ENCODE measurements around the gene FMNL3.
A peak's percentile ranks its signal among the peaks of the same experiment; 100 is the strongest.

Gene FMNL3

GRCh38 chr12:49627752-49628360, 79.3 kb downstream of the FMNL3 start:
- TF ChIP-seq, protein P1, sequence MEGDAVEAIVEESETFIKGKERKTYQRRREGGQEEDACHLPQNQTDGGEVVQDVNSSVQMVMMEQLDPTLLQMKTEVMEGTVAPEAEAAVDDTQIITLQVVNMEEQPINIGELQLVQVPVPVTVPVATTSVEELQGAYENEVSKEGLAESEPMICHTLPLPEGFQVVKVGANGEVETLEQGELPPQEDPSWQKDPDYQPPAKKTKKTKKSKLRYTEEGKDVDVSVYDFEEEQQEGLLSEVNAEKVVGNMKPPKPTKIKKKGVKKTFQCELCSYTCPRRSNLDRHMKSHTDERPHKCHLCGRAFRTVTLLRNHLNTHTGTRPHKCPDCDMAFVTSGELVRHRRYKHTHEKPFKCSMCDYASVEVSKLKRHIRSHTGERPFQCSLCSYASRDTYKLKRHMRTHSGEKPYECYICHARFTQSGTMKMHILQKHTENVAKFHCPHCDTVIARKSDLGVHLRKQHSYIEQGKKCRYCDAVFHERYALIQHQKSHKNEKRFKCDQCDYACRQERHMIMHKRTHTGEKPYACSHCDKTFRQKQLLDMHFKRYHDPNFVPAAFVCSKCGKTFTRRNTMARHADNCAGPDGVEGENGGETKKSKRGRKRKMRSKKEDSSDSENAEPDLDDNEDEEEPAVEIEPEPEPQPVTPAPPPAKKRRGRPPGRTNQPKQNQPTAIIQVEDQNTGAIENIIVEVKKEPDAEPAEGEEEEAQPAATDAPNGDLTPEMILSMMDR (conservative IDR thresholded peaks at IDR 0.05; ENCODE audit: low read depth, low read length): no peak
- no peak overlapping the region for H3K4me3 ChIP-seq (ENCODE audit: low read length)
- no peak for DNase-seq (ENCODE audit: low read depth)

GRCh38 chr12:49626836-49627235, 80.4 kb downstream of the FMNL3 start:
- H3K4me3 ChIP-seq (ENCODE audit: low read length): no peak overlapping the region
- TF ChIP-seq, protein P1 (conservative IDR thresholded peaks at IDR 0.05; ENCODE audit: low read depth, low read length): no peak
- DNase-seq (ENCODE audit: low read depth): no peak

- H3K4me3 ChIP-seq (ENCODE audit: low read length): no peak overlapping the region
- TF ChIP-seq, protein P1 (conservative IDR thresholded peaks at IDR 0.05; ENCODE audit: low read depth, low read length): peak; percentile 13
- no peak for DNase-seq (ENCODE audit: low read depth)
Observed at GRCh38 chr12:49626169-49626835, 80.9 kb downstream of the FMNL3 start.

DNA sequence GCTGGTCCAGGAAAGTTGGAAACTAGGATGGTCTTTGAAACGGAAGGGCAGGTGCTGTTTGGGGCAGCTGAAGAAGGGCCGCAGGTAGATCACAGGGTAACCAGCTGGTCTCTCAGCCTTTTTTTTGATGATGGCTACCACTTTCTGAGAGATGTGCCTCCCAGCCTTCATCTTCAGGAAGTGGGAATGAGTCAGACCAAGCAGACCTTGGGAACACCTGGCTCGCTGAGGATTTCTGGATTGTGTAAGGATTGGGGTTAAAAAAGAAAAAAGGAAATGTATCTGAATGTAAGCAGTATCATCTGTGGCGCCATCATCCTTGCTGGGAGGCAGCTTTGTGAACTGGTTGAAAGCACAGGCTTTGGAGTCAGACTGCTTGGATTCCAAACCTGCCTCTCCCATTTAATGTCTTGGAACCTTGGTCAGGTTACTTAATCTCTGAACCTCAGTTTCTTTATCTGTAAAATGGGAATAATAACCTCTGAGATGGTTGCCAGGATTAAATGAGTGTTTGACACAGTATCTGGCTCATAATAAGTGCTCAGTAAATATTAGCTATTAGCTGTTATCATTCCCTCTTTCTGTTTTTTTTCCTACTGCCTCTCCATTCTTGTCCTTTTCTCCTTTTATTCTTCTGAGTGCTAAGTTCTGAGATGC, 82.2 kb downstream of the FMNL3 start:
- no peak for DNase-seq (ENCODE audit: low read depth)
- no peak overlapping the region for H3K4me3 ChIP-seq (ENCODE audit: low read length)

GRCh38 chr12:49623142-49623904, 83.9 kb downstream of the FMNL3 start, which contains the start of gene PRPF40B:
PRPF40B (plus strand) TSS chr12:49623561; CDS start chr12:49623591, 30 bp downstream.
- TF ChIP-seq, protein P1 (conservative IDR thresholded peaks at IDR 0.05; ENCODE audit: low read depth, low read length): peak; percentile 45
- DNase-seq (ENCODE audit: low read depth): no peak
- peak within 1 kb of the TSS; percentile 73 for H3K4me3 ChIP-seq (ENCODE audit: low read length)

More for the DNA sequence above, 82.2 kb downstream of the FMNL3 start:
- TF ChIP-seq, protein P1 (conservative IDR thresholded peaks at IDR 0.05; ENCODE audit: low read depth, low read length): no peak

- no peak for DNase-seq (ENCODE audit: low read depth)
- H3K4me3 ChIP-seq (ENCODE audit: low read length): peak overlapping the region; percentile 73
- TF ChIP-seq, protein P1 (conservative IDR thresholded peaks at IDR 0.05; ENCODE audit: low read depth, low read length): no peak
Observed at GRCh38 chr12:49622501-49623141, 84.6 kb downstream of the FMNL3 start.
